Karpas-422 (cell line): ENCODE data around the gene ANKEF1. TPM values are rescaled to one million over a fixed set of nuclear protein-coding genes. Genes with fewer than 3 reads are reported as not detected.
"Not testable (repeated sequence)": the region's sequence is repeated elsewhere in the genome, so short reads cannot be mapped to it uniquely, and the experiment has no call there.

ENCODE experiments used
- DNase-seq: peaks from one replicate; pipeline ENCODE4 v3.0.0-alpha.2; 2015
- H2AFZ ChIP-seq: fragments of 200-600 bp; sonication (generic); 2 replicates; pipeline ENCODE4 v1.6.1; 2014; ENCODE audit warnings: antibody characterized with exemption, low read length, mixed read lengths
- H3K27ac ChIP-seq: fragments of 200-600 bp; sonication (generic); 2 replicates; pipeline ENCODE4 v1.5.1; 2014; ENCODE audit warnings: mild to moderate bottlenecking, low read length, moderate library complexity
- H3K27me3 ChIP-seq: fragments of 200-600 bp; sonication (generic); 2 replicates; pipeline ENCODE4 v1.6.1; 2014; ENCODE audit warnings: low read length, mixed read lengths
- H3K36me3 ChIP-seq: fragments of 200-600 bp; sonication (generic); 2 replicates; pipeline ENCODE4 v1.6.1; 2014; ENCODE audit warnings: low read length, mixed read lengths; ENCODE audit not compliant: insufficient read depth
- H3K4me1 ChIP-seq: fragments of 200-600 bp; sonication (generic); 2 replicates; pipeline ENCODE4 v1.6.1; 2014; ENCODE audit warnings: mild to moderate bottlenecking, low read length, mixed read lengths
- H3K4me2 ChIP-seq: fragments of 200-600 bp; sonication (generic); 2 replicates; pipeline ENCODE4 v1.6.1; 2014; ENCODE audit warnings: low read length, low read depth, mild to moderate bottlenecking; ENCODE audit not compliant: poor library complexity, severe bottlenecking
- H3K4me3 ChIP-seq: fragments of 200-600 bp; sonication (generic); 2 replicates; pipeline ENCODE4 v1.5.1; 2014; ENCODE audit warnings: mild to moderate bottlenecking, antibody characterized with exemption, low read length, mixed read lengths
- H3K79me2 ChIP-seq: fragments of 200-600 bp; sonication (generic); 2 replicates; pipeline ENCODE4 v1.6.1; 2014; ENCODE audit warnings: mild to moderate bottlenecking, low read length, mixed read lengths
- H3K9ac ChIP-seq: fragments of 200-600 bp; sonication (generic); 2 replicates; pipeline ENCODE4 v1.6.0; 2014; ENCODE audit warnings: low read length
- H3K9me2 ChIP-seq: fragments of 200-600 bp; sonication (generic), shearing (Covaris generic); replicated peaks from 2 replicates; pipeline ENCODE4 v1.6.0; 2014; ENCODE audit warnings: mild to moderate bottlenecking, low read length, moderate library complexity; ENCODE audit not compliant: insufficient read depth
- H3K9me3 ChIP-seq: fragments of 300-700, 200-600 bp; sonication (generic); 2 replicates; pipeline ENCODE4 v1.6.1; 2014; ENCODE audit warnings: low read length, mixed read lengths
- H4K20me1 ChIP-seq: fragments of 200-600 bp; sonication (generic); 2 replicates; pipeline ENCODE4 v1.6.1; 2014; ENCODE audit warnings: mild to moderate bottlenecking, antibody characterized with exemption, low read length, low read depth; ENCODE audit not compliant: insufficient read depth
- total RNA-seq: library from RNA; depleted of rRNA; stranded (reverse); fragments of >200 nt; shearing (Covaris generic); gene quantifications from 2 replicates; pipeline ENCODE4 v1.2.3, GENCODE V29; 2014; ENCODE audit warnings: low replicate concordance

The ANKEF1 gene
- total RNA-seq, 1 experiment from 2014 or later, result 9.6 TPM

DNA sequence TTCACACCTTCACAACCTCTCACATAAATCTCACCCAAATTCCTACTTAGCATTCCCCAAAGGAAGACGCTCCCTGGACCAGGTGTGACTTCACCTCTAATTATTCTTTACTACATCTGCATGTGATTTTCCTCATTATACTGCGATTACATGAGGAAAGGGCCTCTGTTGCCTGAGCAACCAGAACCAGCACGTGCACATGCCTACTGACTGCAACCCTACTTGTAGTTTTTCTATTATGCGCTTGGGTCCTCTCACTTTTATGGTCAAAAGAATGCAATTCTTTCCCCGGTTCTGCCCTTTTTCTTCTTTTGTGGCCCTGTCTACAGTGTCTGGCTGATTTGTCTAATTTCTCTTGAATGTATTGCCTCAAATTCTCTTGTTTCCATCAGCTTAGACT, 20.4 kb upstream of the ANKEF1 start:
- Histone ChIP-seq H2AFZ (no peak overlapping the region), H3K27ac (no peak overlapping the region), H3K9ac (no peak overlapping the region), H4K20me1 (no peaks in the 10 kb centered on the region), H3K4me3 (no peak overlapping the region), H3K27me3 (no peaks in the 10 kb centered on the region), H3K4me2 (no peak overlapping the region), H3K4me1 (peaks cover 8% of the 10 kb centered on the region; the same call in 1 of the 2 replicates), H3K36me3 (no peaks in the 10 kb centered on the region), H3K9me2 (no peaks in the 10 kb centered on the region), H3K9me3 (no peaks in the 10 kb centered on the region), H3K79me2 (no peaks in the 10 kb centered on the region)
- DNase-seq, result no peak

DNA sequence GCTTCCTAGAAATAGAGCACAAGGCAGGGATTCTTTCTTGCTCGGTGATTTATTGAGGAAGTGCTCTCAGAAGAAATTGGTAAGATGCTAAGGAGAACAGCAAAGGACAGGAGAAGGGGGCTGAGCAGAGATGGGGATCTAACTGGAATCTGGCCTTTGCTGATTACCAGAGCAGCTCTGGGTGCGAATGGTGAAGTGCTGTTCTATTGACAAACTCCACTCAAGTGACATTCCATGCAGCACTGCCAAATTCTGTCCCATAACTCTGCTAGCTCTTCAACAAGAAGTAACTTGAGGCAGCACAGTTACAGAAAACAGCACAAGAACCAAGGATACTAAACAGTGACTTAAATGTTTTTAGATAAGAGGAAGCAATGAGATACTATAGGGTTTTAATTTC, 13.8 kb upstream of the ANKEF1 start:
- no peak for DNase-seq
- Histone ChIP-seq H3K9me2 (no peaks in the 10 kb centered on the region), H3K4me2 (no peak overlapping the region), H3K4me1 (no peaks in the 10 kb centered on the region), H3K27ac (no peak overlapping the region), H2AFZ (no peak overlapping the region), H3K4me3 (no peak overlapping the region), H3K9ac (no peak overlapping the region), H4K20me1 (no peaks in the 10 kb centered on the region), H3K9me3 (no peaks in the 10 kb centered on the region), H3K79me2 (no peaks in the 10 kb centered on the region), H3K27me3 (0 out of 2 replicates have a peak, but pooled peaks cover 2% of the 10 kb centered on the region), H3K36me3 (no peaks in the 10 kb centered on the region)

GRCh38 chr20:10022625-10023024, 12.2 kb upstream of the ANKEF1 start:
- Histone ChIP-seq H3K36me3 (no peaks in the 10 kb centered on the region), H3K79me2 (no peaks in the 10 kb centered on the region), H3K9me2 (no peaks in the 10 kb centered on the region), H4K20me1 (no peaks in the 10 kb centered on the region), H2AFZ (no peak overlapping the region), H3K4me3 (no peak overlapping the region), H3K4me1 (no peaks in the 10 kb centered on the region), H3K9ac (no peak overlapping the region), H3K27ac (no peak overlapping the region), H3K27me3 (0 out of 2 replicates have a peak, but pooled peaks cover 2% of the 10 kb centered on the region), H3K4me2 (no peak overlapping the region), H3K9me3 (no peaks in the 10 kb centered on the region)
- no peak for DNase-seq

- Histone ChIP-seq H3K27ac (no peak overlapping the region), H3K4me1 (no peaks in the 10 kb centered on the region), H3K9me2 (no peaks in the 10 kb centered on the region), H3K4me2 (no peak overlapping the region), H4K20me1 (no peaks in the 10 kb centered on the region), H3K79me2 (no peaks in the 10 kb centered on the region), H3K9me3 (no peaks in the 10 kb centered on the region), H3K4me3 (no peak overlapping the region), H3K36me3 (no peaks in the 10 kb centered on the region), H3K27me3 (0 out of 2 replicates have a peak, but pooled peaks cover 2% of the 10 kb centered on the region), H2AFZ (no peak overlapping the region), H3K9ac (no peak overlapping the region)
- DNase-seq, result no peak
These were observed 10.9 kb upstream of the ANKEF1 start for GRCh38 chr20:10023911-10024310.

- H3K27ac ChIP-seq, H3K4me2 ChIP-seq, H3K27me3 ChIP-seq, H2AFZ ChIP-seq, H3K9me2 ChIP-seq, H3K9me3 ChIP-seq, H3K4me3 ChIP-seq, H3K9ac ChIP-seq, DNase-seq, H3K79me2 ChIP-seq, H4K20me1 ChIP-seq, H3K36me3 ChIP-seq: not testable (repeated sequence)
- H3K4me1 ChIP-seq, result peaks cover 15% of the 10 kb centered on the region
These were observed 3.2 kb upstream of the ANKEF1 start for GRCh38 chr20:10031451-10032215.

DNA sequence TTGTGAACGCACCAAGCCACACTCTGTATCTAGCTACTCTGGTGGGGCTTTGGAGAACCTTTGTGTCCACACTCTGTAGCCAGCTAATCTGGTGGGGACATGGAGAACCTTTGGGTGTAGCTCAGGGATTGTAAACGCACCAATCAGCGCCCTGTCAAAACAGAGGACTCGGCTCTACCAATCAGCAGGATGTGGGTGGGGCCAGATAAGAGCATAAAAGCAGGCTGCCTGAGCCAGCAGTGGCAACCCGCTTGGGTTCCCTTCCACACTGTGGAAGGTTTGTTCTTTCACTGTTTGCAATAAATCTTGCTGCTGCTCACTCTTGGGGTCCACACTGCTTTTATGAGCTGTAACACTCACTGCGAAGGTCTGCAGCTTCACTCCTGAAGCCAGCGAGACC, 2.5 kb upstream of the ANKEF1 start:
- not testable (repeated sequence) for H3K79me2 ChIP-seq, H3K36me3 ChIP-seq, DNase-seq, H3K4me2 ChIP-seq, H3K9me3 ChIP-seq, H3K27ac ChIP-seq, H3K9me2 ChIP-seq, H4K20me1 ChIP-seq, H3K4me3 ChIP-seq, H3K27me3 ChIP-seq, H3K9ac ChIP-seq, H2AFZ ChIP-seq
- H3K4me1 ChIP-seq, result peaks cover 15% of the 10 kb centered on the region

GRCh38 chr20:10033905-10034650, 709 bp upstream of the ANKEF1 start:
- H3K36me3 ChIP-seq, result no peaks in the 10 kb centered on the region
- peak overlapping the region; percentile 36 for H3K4me2 ChIP-seq
- H3K4me3 ChIP-seq, result no peak overlapping the region
- H3K27ac ChIP-seq, result no peak overlapping the region
- no peaks in the 10 kb centered on the region for H3K9me2 ChIP-seq
- H4K20me1 ChIP-seq, result no peaks in the 10 kb centered on the region
- DNase-seq, result no peak
- H3K4me1 ChIP-seq, result peaks cover 15% of the 10 kb centered on the region
- no peak overlapping the region for H2AFZ ChIP-seq
- H3K79me2 ChIP-seq, result no peaks in the 10 kb centered on the region
- no peaks in the 10 kb centered on the region for H3K27me3 ChIP-seq
- no peak overlapping the region for H3K9ac ChIP-seq
- no peaks in the 10 kb centered on the region for H3K9me3 ChIP-seq

GRCh38 chr20:10036321-10036720, 1.5 kb downstream of the ANKEF1 start:
- not testable (repeated sequence) for H3K79me2 ChIP-seq, H3K4me3 ChIP-seq, H3K9me2 ChIP-seq, H3K4me2 ChIP-seq, H3K9me3 ChIP-seq, H3K27me3 ChIP-seq, H2AFZ ChIP-seq, H3K9ac ChIP-seq, DNase-seq, H3K27ac ChIP-seq, H3K36me3 ChIP-seq, H4K20me1 ChIP-seq
- H3K4me1 ChIP-seq, result peaks cover 21% of the 10 kb centered on the region
